Choroid plexus epithelial cell (primary cell): Measurements from ENCODE around the gene IRAK1.

Experiments used
- DNase-seq: peaks from one replicate; pipeline ENCODE4 v3.0.0-alpha.2; 2010; ENCODE audit warnings: low read depth
- H3K4me3 ChIP-seq: 2 replicates; pipeline ENCODE4 v1.5.1; 2011; ENCODE audit warnings: low read depth, mild to moderate bottlenecking, control low read depth, low read length, moderate library complexity
- TF ChIP-seq, protein P1 (sequence below): conservative IDR thresholded peaks from 2 replicates; pipeline ENCODE4 v1.5.1; 2011; ENCODE audit warnings: low read depth, mild to moderate bottlenecking, control low read depth, inconsistent platforms, low read length, moderate library complexity

IRAK1 gene

DNA sequence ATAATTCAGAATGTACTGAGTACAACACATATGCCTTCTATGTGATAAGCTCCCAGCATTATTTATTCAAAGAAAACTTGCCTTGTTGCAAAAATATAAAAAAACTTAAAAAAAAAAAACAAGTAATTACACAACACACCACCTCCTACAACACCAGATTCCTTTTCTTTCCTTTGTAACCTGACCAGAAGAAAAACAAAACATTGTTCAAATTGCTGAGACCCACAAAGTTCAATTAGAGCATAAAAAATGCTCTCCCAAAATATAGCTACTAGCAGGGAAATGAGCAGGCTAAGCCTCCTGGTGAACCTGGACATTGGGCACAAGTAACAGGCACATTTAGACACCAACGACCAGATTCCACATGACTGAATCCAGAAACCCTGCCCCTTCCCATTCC lies 39.5 kb upstream of the IRAK1 start:
- DNase-seq = peak; percentile 41

DNA sequence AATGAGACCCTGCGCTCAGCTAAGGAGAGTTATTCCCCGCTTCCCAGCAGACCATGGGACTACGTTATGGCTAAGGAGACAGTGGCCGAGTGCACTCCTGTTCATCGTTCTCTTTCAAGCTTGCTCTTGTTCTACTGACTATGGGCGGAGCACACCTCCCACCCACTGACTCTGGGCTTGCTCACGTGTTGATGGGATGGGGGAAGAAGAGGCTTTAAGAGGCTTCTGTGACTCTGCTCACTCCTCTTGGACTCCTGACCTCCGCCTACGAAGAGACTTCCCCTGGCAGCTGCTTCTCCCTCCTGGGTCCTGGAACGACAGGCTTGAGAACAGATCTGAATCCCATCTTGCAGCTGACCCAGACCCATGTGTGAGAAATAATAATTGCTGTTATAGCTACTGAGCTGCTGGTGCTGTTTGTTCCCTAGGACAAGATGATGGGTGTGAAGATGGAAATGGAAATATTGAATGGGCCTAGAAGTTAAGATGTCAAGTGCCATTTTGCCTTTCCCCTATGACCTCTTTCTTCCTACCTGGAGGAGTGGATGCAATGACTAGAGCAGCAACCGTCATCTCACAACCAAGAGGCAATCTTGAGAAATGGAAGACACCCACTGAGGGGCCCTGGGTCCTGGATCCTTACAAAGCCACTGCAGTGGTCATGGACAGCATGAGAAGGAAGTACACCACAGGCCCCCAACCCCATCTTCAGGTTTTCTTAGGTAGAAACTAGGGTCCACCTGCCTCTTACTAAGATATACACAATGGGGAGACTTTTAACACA lies 38.7 kb upstream of the IRAK1 start:
- no peak for DNase-seq
- TF ChIP-seq, protein P1, sequence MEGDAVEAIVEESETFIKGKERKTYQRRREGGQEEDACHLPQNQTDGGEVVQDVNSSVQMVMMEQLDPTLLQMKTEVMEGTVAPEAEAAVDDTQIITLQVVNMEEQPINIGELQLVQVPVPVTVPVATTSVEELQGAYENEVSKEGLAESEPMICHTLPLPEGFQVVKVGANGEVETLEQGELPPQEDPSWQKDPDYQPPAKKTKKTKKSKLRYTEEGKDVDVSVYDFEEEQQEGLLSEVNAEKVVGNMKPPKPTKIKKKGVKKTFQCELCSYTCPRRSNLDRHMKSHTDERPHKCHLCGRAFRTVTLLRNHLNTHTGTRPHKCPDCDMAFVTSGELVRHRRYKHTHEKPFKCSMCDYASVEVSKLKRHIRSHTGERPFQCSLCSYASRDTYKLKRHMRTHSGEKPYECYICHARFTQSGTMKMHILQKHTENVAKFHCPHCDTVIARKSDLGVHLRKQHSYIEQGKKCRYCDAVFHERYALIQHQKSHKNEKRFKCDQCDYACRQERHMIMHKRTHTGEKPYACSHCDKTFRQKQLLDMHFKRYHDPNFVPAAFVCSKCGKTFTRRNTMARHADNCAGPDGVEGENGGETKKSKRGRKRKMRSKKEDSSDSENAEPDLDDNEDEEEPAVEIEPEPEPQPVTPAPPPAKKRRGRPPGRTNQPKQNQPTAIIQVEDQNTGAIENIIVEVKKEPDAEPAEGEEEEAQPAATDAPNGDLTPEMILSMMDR = no peak

More for the DNA sequence above, 39.5 kb upstream of the IRAK1 start:
- TF ChIP-seq, protein P1 = no peak
- no peak overlapping the region for H3K4me3 ChIP-seq

DNA sequence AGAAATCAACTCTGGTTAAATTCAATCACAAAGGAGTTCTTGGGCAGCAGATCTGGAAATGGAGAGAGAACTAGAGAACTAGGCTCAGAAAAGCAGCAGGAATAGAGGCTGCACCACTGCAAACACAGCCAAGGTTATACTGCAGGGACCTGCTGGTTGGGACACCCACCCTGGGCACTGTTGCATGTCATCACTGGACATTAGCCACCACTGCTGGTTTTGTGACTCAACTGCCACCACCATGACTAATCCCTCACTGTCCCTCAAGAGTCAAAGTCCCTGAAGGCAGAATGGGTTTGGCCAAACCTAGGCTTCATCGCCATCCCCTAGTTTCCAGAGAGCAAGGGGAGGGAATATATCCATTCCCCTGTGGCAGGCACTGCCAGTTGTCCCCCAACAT lies 38.1 kb upstream of the IRAK1 start:
- no peak for DNase-seq
- H3K4me3 ChIP-seq = no peak overlapping the region
- TF ChIP-seq, protein P1 = no peak

More for the DNA sequence above, 38.7 kb upstream of the IRAK1 start:
- no peak overlapping the region for H3K4me3 ChIP-seq

DNA sequence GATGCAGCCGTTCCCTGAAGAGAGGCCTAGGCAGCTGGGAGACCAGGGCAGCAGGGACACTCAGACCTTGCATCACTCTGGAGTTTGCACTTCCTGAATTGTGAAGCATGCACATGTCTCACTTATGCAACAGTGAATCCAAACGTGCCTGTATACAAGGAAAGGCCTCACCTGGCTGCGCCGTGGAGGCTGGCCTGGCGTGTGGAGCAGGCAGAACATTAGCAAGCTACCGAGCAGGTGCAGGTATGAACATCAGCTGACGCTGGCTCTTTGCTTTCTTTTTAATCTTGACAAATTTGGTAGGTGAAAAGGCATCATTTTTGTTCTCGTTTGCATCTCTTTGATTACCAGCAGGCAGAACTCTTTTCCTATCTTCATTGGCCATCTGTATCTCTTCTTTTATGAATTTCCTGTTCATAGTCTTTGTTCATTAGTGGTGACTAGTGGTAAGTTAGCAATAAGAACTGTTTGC lies 37.1 kb upstream of the IRAK1 start:
- TF ChIP-seq, protein P1 = no peak
- peak; percentile 38 for DNase-seq
- H3K4me3 ChIP-seq = no peak overlapping the region

DNA sequence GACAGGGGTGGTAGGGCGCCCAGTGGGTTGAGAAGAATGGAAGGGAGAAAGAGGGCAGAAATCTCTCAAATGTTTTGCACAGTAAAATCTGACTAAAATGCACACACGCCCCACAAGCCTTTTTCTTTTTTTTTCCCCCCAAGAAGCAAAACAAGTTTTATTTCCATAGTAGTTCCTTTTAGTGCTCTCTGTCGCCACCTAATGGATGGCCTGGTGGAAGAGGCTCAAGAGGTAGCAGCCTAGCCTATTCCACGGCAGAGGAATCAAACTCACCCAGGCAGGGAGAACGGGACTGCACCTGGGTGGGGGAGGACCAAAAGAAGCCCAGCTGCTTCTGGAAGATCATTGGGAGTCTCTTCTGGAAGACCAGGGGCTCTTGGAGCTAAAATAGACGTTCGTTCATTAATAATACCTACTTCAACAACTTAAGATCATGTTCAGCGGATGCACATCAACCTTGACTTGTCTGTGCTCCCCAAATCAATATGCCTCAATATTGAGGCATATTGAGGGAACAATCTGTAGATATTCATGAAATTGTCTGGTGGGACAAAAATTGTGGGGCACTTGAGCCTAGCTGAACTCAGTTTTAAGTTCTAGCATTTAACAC lies 31.6 kb upstream of the IRAK1 start:
- TF ChIP-seq, protein P1 = peak; percentile 72
- no peak overlapping the region for H3K4me3 ChIP-seq
- DNase-seq = peak; percentile 75

DNA sequence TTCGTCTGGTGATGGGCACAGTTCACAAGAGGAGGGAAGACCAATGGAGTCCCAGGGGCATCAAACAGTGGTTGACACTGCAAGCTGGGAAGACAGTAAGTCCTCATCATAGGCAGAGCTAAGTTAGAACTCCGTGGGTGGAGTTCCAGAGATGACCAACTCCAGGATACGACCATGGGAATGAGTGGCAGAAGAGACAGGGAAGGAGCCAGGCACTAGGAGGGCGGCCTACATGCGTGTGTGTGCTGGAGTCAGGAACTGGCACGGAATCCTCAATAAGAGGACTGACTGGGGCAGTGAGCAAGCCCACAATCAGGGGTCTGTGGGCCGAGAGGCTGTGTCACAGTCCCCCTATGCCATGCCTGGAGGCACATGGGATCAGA lies 30.4 kb upstream of the IRAK1 start:
- TF ChIP-seq, protein P1 = no peak
- no peak for DNase-seq
- H3K4me3 ChIP-seq = no peak overlapping the region
